IPS-18a (cell line): ENCODE results near the gene LTBP4.
A peak's percentile ranks its signal among the peaks of the same experiment; 100 is the strongest.

Experiments used
- H3K27ac ChIP-seq: one replicate; pipeline ENCODE4 v1.5.1; 2013; ENCODE audit warnings: low read length
- H3K27me3 ChIP-seq: one replicate; pipeline ENCODE4 v1.6.1; 2013; ENCODE audit warnings: mild to moderate bottlenecking, low read length; ENCODE audit not compliant: control insufficient read depth, insufficient read depth
- H3K36me3 ChIP-seq: one replicate; pipeline ENCODE4 v1.6.1; 2013; ENCODE audit warnings: low read depth, low read length; ENCODE audit not compliant: control insufficient read depth
- H3K4me1 ChIP-seq: one replicate; pipeline ENCODE4 v1.6.1; 2013; ENCODE audit warnings: low read depth, low read length; ENCODE audit not compliant: control insufficient read depth
- H3K4me3 ChIP-seq: one replicate; pipeline ENCODE4 v1.5.1; 2013; ENCODE audit warnings: low read length
- H3K9ac ChIP-seq: one replicate; pipeline ENCODE4 v1.6.1; 2013; ENCODE audit warnings: mild to moderate bottlenecking, low read length, moderate library complexity
- H3K9me3 ChIP-seq: one replicate; pipeline ENCODE4 v1.6.1; 2013; ENCODE audit warnings: low read depth, low read length; ENCODE audit not compliant: control insufficient read depth

LTBP4 gene

DNA sequence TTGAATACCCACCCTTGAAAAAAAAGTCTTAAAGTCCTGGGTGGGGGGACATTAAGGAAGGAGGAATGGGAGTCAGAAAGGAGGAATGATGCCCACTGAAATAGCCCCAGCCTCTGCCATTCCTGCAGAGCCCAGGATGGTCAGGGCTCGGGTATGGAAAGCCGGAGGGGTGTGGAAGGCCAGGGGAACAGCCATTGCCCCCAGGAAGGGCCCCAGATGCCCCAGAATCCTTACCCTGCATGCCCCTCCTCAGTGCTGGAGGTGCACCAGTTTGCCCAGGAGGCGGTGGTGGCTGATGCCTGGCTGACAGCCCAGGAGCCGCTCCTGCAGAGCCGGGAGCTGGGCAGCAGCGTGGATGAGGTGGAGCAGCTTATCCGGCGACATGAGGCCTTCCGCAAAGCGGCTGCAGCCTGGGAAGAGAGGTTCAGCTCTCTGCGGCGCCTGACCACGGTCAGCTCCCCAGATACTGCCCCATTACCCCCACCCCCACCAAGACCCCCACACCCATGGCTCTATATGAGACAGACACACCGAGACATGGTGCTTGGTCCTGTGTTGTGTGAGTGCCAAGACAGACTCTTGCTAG lies 35.2 kb upstream of the LTBP4 start:
- Histone ChIP-seq H3K9me3 (no peaks in the 10 kb centered on the region), H3K27me3 (peaks cover 65% of the 10 kb centered on the region), H3K4me1 (no peaks in the 10 kb centered on the region), H3K27ac (no peak overlapping the region), H3K4me3 (no peak overlapping the region), H3K36me3 (no peaks in the 10 kb centered on the region), H3K9ac (no peak overlapping the region)

DNA sequence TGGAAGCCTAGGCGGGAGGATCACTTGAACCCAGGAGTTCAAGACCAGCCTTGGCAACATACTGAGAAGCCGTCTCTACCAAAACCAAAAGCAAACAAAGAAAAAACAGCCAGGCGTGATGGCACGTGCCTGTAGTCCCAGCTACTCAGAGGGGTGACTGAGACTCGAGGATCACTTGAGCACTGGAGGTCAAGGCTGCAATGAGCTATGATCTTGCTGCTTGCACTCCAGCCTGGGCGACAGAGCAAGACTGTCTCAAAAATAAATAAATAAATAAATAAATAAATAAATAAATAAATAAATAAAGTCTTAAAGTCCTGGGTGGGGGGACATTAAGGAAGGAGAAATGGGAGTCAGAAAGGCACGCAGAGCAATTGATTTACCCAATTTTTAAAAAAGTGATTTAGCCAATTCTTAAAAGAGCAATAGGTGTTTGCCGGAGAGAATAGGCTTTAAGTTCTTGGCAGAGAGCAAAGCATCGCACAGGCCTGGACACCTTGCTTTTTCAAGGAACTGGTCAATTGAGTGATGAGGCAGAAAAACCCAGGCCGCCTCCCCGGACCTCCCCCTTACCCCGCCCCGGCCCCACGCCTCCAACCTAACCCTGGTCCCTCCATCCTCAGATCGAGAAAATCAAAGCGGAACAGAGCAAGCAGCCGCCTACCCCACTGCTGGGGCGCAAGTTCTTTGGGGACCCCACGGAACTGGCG lies 34.0 kb upstream of the LTBP4 start:
- Histone ChIP-seq H3K27me3 (peaks cover 65% of the 10 kb centered on the region), H3K27ac (no peak overlapping the region)

DNA sequence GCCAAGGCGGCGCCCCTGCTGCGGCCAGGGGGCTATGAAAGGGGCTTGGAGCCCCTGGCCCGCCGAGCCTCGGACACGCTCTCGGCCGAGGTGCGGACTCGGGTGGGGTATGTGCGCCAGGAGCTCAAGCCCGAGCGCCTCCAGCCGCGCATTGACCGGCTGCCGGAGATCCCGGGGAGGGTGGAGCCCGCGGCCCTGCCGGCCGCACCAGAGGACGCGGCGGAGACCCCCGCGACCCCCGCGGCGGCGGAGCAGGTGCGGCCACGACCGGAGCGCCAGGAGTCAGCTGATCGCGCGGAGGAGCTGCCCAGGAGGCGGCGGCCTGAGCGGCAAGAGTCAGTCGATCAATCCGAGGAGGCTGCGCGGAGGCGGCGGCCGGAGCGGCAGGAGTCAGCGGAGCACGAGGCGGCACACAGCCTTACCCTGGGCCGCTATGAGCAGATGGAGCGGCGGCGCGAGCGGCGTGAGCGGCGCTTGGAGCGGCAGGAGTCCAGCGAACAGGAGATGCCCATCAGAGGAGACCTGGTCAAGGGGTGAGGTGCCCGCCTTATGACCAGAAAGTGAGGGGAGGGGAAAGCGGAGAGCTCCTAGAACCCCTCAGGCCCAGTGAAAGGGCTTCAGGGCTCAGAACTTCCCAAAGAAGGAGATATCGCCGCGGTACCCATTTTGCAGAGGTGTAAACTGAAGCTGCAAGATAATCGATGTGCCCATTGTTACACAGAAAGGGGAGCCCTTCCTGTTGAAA lies 33.2 kb upstream of the LTBP4 start:
- Histone ChIP-seq H3K4me3 (peak overlapping the region; percentile 45), H3K9me3 (no peaks in the 10 kb centered on the region), H3K27ac (no peak overlapping the region), H3K4me1 (no peaks in the 10 kb centered on the region), H3K27me3 (peaks cover 65% of the 10 kb centered on the region), H3K36me3 (no peaks in the 10 kb centered on the region), H3K9ac (no peak overlapping the region)

More for the DNA sequence above, 34.0 kb upstream of the LTBP4 start:
- H3K9ac ChIP-seq: no peak overlapping the region
- H3K4me3 ChIP-seq: peak overlapping the region; percentile 45
- no peaks in the 10 kb centered on the region for H3K4me1 ChIP-seq
- H3K36me3 ChIP-seq: no peaks in the 10 kb centered on the region
- H3K9me3 ChIP-seq: no peaks in the 10 kb centered on the region

DNA sequence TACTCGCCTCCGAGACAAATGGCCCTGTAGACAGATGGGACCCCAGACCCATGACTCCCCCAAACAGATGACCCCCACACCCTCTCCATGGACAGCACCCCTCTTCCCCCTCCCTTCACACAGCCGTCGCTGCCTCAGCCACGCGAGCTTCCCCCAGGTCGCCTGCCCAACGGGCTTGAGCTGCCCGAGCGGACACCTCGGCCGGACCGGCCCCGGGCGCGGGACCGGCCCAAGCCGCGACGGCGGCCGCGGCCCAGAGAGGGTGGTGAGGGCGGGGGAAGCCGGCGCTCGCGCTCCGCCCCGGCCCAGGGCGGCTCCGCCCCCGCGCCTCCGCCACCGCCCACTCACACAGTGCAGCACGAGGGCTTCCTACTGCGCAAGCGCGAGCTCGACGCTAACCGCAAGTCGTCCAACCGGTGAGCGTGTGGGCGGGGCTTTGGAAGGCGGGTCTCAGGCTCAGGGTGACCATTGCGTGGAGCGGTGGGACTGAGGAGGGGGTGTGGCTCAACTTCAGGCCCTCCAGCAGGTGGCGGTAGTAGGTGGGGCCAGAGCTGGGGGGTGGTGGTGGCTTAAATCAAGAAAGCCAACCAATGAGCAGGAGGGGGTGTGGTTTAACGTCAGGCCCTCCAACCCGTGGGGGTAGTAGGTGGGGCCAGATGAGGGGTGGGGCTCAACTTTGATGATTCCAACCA lies 30.7 kb upstream of the LTBP4 start:
- H3K36me3 ChIP-seq: no peaks in the 10 kb centered on the region
- H3K27me3 ChIP-seq: peaks cover 49% of the 10 kb centered on the region
- H3K27ac ChIP-seq: no peak overlapping the region
- no peaks in the 10 kb centered on the region for H3K9me3 ChIP-seq
- no peaks in the 10 kb centered on the region for H3K4me1 ChIP-seq
- H3K4me3 ChIP-seq: peak overlapping the region; percentile 55
- H3K9ac ChIP-seq: no peak overlapping the region

DNA sequence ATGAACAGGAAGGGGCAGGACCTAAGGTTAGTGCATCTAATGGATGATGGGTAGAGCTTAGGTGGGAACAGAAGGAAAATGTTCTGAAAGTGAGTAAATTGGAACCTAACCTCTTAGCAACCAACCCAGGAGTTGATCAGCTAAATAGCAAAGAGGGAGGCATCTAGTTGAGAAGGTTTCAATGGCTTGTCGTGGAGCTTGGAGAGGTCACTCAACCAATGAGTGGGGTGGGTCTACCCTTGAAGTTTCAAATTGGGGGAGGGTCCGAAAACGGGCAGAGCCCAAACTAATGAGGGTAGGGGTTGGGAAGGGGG lies 30.2 kb upstream of the LTBP4 start:
- Histone ChIP-seq H3K9me3 (no peaks in the 10 kb centered on the region), H3K9ac (no peak overlapping the region), H3K27me3 (peaks cover 44% of the 10 kb centered on the region), H3K36me3 (no peaks in the 10 kb centered on the region), H3K4me3 (peak overlapping the region; percentile 26), H3K27ac (no peak overlapping the region), H3K4me1 (no peaks in the 10 kb centered on the region)

DNA sequence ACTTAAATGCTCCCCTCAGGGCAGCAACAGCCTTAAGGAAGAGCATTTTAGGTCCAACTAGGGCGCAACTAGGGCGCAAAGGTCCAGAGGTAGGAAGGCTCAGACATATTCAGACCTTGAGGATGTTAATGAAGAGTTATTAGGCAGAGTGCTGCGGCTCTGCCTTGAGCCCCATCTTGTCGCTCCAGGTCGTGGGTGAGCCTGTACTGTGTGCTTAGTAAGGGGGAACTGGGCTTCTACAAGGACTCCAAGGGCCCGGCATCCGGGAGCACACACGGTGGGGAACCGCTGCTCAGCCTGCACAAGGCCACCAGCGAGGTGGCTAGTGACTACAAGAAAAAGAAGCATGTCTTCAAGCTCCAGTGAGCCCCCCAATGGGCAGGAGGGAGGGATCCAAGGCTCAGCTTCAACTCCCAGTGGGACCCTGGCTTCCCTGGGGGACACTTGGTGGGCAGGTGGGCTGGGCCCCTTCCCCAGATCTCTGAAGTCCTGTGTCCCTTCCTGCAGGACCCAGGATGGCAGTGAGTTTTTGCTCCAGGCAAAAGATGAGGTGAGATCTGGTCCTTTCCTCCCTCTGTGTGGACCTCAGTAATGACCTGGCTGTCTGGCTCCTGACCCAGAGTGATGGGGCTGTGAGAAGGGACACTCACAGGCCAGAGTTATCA lies 29.2 kb upstream of the LTBP4 start:
- H3K4me3 ChIP-seq: no peak overlapping the region
- no peaks in the 10 kb centered on the region for H3K9me3 ChIP-seq
- H3K27me3 ChIP-seq: peaks cover 34% of the 10 kb centered on the region
- H3K36me3 ChIP-seq: no peaks in the 10 kb centered on the region
- H3K9ac ChIP-seq: no peak overlapping the region
- H3K27ac ChIP-seq: no peak overlapping the region
- H3K4me1 ChIP-seq: no peaks in the 10 kb centered on the region

DNA sequence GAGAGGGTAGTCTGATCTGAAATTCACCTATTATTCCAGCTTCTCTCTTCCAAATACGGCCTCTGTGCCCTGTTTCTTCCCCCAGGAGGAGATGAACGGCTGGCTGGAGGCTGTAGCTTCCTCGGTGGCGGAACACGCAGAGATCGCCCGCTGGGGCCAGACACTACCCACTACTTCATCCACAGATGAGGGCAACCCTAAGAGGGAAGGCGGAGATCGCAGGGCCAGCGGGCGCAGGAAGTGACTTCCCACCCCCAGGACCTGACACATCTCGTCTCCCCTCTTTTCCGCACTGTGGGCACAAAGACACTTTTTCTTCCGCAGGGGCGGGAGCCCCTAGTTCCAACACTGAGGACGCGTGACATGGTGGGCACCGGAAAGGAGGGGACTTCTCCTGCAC lies 25.8 kb upstream of the LTBP4 start:
- Histone ChIP-seq H3K9ac (no peak overlapping the region), H3K4me3 (peak overlapping the region; percentile 86), H3K27me3 (no peaks in the 10 kb centered on the region), H3K27ac (no peak overlapping the region), H3K36me3 (peaks cover 4% of the 10 kb centered on the region), H3K9me3 (no peaks in the 10 kb centered on the region), H3K4me1 (no peaks in the 10 kb centered on the region)

DNA sequence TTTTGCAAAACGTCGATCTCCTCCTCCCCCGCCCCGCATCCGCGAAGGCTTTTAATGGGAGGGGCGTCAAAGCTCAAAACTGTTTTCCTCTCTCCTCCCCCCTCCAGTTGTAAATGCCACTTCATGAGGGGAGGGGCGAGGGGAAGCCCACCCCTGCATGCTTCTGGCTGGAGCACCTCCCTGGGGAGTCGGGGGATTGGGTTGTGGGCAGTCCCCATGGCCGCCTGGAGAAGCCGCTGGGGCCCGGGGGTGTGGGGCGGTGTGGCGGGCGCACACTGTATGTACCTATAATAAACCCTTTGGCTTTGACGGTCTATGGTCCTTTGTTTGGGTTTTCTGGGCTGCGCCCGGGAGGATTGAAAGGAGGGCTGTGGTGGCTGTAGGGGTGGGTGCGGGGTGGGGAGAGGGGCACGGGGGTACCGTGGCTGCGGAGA lies 25.0 kb upstream of the LTBP4 start:
- Histone ChIP-seq H3K4me1 (no peaks in the 10 kb centered on the region), H3K36me3 (peaks cover 11% of the 10 kb centered on the region), H3K27me3 (no peaks in the 10 kb centered on the region), H3K9ac (peak overlapping the region; percentile 56), H3K27ac (no peak overlapping the region), H3K4me3 (peak overlapping the region; percentile 86), H3K9me3 (no peaks in the 10 kb centered on the region)

DNA sequence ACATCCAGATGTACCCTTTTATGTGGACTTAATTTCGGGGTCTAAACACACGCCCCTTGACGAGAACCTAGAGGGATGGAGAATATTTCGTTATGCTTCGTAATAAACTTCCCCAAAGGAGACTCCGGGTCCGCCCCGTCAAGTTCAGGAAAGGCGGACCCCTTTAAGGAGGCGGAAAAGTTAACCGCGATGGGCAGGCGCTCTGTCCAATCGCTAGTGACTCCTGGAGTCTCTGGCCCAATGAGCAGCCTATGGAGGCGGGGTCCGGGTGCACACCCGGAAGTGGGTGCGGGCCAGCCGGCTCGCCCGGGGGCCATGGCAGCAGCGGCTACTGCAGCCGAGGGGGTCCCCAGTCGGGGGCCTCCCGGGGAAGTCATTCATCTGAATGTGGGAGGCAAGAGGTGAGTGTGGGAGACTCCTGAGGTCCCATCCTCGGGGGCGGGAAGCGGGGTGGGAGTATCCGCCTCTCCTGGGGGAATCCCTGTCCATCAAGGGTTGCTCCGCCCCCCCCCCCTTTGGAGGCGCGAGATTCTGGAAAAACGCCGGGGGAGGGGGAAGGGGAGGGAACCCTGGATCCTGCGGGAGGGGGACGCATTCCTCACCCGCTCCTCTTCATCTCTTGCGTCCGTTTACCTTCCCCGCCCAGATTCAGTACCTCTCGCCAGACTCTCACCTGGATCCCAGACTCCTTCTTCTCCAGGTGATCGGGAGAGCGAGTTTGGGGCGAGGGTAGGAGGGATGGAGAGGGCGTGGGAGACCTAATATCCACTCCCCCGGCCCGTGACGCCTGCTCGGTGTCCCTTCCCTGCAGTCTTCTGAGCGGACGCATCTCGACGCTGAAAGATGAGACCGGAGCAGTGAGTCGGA lies 24.4 kb upstream of the LTBP4 start, which contains the start of gene SHKBP1:
Gene SHKBP1 (plus strand): TSS at position 289 of the 867 bp plus-strand sequence. CDS start 27 bp downstream, at position 316.
- Histone ChIP-seq H3K4me1 (no peaks in the 10 kb centered on the region), H3K27ac (no peak within 1 kb of the TSS), H3K9me3 (no peaks in the 10 kb centered on the region), H3K9ac (peak within 1 kb of the TSS; percentile 56), H3K4me3 (peak within 1 kb of the TSS; percentile 86), H3K27me3 (no peaks in the 10 kb centered on the region), H3K36me3 (peaks cover 11% of the 10 kb centered on the region)

DNA sequence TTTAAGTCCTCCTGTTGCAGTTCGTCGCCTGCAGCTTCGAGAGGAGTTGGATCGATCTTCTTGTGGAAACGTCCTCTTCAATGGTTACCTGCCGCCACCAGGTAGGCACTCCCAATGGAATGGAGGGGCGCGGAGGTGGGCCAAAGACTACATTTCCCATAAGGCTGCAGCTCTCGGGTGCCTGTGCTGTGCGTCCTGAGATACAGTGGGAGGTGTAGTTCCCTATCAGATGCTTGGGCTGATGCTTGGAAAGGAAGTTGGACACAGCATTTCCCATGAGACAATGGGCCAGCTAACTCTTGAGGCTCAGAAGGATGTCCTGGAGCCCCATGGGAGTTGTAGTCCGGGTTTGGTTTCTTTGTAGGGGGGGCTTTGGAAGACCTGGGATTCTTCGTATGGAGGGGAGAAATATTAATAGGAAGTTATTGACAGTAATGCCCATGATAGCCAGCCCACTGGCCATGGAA lies 22.7 kb upstream of the LTBP4 start:
- Histone ChIP-seq H3K9ac (no peak overlapping the region), H3K9me3 (no peaks in the 10 kb centered on the region), H3K36me3 (peaks cover 19% of the 10 kb centered on the region), H3K27me3 (no peaks in the 10 kb centered on the region), H3K4me3 (no peak overlapping the region), H3K4me1 (no peaks in the 10 kb centered on the region), H3K27ac (no peak overlapping the region)
